GM19463 (cell line): ENCODE results near the gene PKD1.

ENCODE experiments used
- ATAC-seq: cut with Tn5 transposase; IDR thresholded peaks from one replicate; pipeline ENCODE4 v1.9.1; 2021; ENCODE audit warnings: mild to moderate bottlenecking, moderate library complexity; ENCODE audit not compliant: unreplicated experiment

The PKD1 gene

DNA sequence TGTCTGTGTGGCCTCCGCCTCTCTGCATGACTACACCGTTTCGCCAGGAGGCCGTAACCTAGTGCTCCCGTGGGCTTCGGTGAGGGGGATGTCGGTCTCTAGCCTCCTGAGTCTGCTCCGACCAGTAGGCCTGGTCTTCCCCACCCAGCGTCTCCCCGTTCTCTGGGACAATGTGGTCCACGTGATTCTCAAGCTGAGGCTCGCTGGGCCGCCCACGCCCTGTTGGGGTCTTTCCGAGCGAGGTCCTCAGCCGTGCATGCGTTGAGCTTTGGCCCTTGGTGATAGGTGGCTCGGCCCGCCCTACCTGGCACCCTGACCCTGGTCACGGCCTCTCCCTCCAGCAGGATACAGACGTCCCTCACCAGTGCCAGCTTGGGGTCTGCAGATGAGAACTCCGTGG is 57.0 kb downstream of the PKD1 start:
- no peak for ATAC-seq

DNA sequence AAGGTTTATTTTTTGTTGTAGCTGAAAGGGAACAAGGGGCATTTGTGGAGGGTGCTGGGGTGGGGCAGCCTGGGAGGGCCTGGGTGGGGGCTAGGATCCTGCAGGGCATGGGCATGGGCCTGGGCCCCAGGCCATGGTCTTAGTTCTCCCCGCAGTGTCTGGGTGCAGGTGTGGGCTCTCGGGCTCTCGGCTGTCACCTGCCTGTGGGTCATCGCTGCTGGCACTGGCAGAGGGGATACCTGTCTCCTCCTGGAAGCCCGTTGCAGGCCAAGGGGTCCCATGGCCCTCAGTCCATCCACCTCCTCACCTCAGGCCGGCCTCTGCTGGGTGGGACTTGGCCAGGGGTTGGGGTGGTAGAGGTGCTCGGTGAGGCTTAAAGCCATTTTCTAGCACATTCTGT is 57.6 kb downstream of the PKD1 start:
- ATAC-seq, result no peak

DNA sequence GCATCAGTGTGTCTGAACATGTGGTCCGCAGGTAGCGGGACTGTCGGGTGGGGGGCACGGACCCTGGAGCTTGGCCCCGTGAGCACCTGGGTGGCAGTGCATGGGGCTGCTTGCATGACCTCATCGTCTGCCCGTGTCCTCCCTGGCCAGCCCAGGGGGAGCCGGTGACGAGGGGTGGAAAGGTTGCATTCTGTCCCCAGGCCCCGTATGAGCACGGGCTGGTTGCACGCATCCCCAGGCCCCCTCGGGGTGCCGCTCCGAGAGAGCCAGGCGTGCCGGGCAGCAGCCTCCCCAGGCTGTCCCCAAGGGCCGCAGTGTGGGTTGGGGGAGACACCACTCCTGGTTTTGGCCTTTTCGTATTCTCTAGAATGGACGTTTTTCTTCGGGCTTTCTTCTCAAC is 58.0 kb downstream of the PKD1 start:
- no peak for ATAC-seq

GRCh38 chr16:2077016-2077415 is 58.7 kb downstream of the PKD1 start:
- no peak for ATAC-seq

DNA sequence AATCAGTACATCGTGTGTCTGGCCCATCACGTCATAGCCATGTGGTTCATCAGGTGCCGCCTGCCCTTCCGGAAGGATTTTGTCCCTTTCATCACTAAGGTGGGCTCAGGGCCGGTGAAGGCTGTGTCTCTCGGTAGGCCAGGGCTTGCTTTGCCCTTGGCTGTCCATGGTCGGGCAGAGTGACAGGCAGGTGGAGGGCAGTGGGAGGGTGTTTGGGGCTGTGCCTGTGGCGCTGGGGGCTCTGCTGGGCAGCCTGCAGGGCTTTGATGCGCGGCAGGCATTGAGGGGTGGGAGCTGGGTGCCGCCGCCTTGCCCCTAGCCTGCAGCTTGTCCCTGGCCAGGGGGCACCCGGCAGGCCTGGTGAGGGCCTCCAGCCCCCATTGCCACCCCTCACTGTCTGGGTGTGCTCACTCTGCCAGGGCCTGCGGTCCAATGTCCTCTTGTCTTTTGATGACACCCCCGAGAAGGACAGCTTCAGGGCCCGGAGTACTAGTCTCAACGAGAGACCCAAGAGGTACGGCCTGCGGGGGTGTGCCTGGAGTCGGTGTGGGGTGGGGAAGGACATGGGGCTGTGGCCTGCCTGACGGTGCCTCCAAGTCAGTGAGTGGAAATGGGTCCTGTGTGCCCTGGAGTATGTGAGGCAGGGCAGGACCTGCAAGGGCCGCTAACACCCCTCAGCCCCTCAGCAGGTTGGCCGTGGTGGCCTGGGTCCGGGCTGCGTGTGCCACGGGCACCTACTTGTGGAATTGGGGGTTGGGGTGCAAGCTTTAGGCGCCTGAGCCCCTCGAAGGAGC is 59.4 kb downstream of the PKD1 start:
- no peak for ATAC-seq

DNA sequence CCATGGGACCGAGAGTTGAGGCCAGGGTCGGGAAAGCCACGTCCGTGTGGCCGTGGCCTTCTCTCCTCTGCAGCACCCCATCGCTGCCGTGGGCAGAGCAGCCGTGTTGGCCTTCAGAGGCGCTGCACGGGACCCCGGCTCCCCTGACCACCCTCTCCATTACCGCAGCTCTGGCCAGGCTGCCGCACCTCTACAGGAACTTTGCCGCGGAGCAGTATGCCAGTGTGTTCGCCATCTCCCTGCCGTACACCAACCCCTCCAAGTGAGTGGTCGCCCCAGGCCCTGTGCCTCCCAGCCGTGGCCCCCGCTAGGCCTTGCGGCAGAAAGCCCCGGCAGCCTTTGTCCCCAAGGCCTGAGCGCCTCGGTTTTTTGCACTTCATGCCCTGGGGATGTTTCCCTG is 60.1 kb downstream of the PKD1 start:
- ATAC-seq, result no peak

DNA sequence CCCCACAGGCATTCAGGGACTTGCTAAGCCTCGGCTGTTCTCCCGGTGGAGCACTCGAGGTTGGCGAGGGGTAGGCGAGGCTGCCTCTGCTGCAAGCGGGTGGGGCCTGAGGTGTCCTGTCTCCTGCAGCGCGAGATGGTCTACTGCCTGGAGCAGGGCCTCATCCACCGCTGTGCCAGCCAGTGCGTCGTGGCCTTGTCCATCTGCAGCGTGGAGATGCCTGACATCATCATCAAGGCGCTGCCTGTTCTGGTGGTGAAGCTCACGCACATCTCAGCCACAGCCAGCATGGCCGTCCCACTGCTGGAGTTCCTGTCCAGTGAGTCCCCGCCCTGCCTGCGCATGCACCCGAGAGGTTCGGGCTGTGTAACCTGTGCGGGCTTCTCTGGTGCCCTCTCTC is 61.6 kb downstream of the PKD1 start:
- ATAC-seq, result no peak

DNA sequence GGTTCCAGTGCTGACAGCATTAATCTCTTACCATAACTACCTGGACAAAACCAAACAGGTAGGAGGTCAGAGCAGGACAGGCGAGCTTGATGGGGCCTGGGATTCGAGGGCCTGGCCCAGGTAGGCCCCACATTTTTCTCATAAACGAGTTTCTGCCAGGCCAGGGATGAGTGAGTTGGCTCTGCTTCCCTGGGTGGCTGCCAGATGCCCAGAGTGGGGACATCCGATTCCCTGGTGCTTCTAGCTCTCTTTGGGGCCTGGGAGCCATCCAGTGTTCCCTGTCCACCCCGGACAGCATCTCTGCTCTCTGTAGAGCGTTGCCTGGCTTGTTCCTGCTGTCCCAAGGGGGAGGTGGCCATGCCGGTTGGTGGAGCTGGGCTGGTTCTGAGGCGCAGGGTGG is 62.8 kb downstream of the PKD1 start:
- no peak for ATAC-seq

GRCh38 chr16:2071454-2072202 is 64.1 kb downstream of the PKD1 start:
- ATAC-seq, result no peak

DNA sequence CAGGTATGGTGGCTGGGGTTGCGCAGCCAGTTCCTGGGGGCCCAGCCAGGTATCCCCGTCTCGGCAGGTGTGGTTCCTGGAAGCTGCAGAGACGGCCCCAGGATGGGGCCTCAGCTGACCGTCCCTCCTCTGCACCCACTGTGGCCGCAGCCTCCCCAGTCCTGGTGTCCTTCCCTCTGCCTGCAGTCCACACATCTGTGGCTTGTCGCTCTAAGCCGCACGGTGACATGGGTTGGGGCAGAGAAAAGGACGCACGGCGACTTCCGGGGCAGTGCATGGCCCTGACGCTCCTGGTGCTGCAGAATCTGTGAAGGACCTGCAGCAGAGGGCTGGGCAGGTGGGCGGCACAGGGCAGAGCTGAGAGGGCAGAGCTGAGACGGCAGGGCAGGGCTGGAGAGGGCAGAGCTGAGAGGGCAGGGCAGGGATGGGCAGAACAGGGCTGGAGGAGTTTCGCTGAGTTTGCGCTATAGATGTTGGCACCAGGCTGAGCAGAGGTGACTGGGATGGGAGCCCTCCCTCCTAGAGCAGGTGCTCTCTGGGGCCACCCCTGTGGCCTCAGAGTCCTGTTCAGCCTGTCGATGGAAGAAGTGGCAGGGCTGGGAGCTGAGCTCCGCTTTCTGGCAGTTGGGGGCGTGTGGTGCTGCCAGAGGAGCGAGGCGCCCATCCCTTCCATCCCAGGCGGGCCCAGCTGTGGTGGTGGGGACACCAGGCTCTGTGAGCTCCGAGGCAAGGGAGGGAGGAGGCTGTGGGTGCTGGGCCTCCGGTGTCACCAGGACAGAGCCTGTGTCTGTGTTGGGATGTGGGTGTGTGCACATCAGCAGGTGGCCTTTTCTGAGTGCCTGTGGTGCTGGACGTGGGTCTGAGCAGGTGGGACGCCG is 64.9 kb downstream of the PKD1 start:
- no peak for ATAC-seq

GRCh38 chr16:2066139-2066538 is 69.6 kb downstream of the PKD1 start:
- ATAC-seq, result no peak

- ATAC-seq, result no peak
Measured at GRCh38 chr16:2064368-2064945, 71.2 kb downstream of the PKD1 start.

DNA sequence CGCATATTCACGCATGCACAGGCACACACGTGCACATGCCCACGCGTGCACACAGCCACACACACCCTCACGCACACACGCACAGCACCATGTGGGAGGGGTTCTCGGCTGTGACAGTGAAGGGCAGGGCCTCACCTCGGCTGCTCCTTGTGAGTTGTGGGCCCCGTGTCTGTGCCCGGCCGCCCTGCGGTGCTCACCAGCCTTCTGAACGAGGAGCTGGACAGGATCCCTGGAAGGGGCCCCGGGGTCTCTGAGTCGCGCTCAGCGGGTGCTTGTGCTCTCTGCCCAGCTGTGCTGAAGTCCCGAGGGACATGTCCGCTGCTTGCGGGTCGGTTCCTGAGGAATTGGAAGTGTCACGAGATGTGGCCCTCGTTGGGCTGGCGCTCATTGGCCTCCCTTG is 71.8 kb downstream of the PKD1 start:
- ATAC-seq, result no peak

DNA sequence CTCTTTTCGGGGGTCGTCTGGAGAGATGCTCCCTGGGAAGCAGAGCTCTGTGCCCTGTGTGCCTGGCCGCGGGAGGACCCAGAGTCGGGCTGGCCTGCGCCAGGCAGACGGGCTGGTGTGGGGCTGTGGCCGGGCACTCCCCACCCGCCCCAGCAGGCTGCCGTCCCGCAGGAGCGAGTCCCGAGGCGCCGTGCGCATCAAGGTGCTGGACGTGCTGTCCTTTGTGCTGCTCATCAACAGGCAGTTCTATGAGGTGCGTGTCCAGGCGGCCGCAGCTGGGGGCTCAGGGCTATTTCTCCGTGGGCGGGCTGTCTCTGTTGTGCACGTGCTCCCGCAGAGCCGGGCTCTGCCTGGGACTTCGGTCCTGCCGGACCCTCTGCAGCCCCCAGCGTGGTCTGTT is 72.9 kb downstream of the PKD1 start:
- ATAC-seq, result no peak

DNA sequence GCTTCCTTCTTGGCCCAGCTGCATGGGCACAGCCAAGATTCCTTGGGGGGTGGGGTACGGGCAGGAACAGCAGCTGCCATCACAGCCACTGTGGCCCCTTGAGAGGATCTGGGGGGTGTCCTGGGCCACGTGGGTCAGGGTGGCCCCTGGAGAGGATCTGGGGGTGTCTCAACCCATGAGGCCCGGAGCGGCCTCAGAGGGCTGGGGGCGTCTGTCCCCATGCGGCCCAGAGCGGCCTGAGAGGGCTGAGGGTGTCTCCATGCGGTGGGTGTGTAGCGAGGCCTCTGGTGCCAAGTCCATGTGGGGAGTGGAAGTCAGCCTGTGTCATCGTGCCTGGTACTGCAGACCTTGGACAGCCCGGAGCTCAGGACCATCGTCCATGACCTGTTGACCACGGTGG is 74.2 kb downstream of the PKD1 start:
- no peak for ATAC-seq

DNA sequence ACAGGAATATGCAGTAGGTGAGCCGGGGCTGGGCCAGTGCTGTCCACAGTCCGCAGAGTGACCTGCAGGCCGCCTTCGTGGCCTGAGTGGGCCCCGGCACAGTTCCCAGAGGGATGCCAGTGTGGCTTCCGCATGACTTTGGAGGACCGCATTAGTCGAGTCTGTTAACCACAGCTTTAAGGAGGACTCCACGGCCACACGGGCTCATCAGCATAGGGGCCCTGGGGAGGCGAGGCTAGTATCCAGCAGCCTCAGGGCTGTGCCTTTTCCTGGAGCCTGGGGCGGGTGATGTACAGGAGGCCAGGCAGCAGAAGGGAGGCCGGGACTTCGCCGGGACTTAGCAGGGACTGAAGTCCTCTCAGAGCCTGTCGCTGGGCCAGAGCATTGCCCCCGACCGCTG is 74.7 kb downstream of the PKD1 start:
- ATAC-seq, result no peak

- no peak for ATAC-seq
Measured at GRCh38 chr16:2060346-2060745, 75.4 kb downstream of the PKD1 start.

DNA sequence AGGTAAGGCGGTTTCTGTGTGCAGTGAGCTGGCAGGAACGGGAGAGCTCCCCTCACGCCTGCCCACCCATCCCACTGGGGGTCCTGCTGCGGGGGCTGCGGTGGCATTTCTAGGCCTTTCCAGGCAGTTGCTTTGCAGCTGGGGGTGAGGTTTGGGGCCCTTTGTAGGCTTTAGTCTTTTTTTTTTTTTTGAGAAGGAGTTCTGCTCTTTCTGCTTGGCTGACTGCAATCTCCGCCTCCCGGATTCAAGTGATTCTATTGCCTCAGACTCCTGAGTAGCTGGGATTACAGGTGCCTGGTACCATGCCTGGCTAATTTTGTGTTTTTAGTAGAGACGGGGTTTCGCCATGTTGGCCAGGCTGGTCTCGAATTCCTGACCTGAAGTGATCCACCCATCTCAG is 76.8 kb downstream of the PKD1 start:
- ATAC-seq, result no peak

DNA sequence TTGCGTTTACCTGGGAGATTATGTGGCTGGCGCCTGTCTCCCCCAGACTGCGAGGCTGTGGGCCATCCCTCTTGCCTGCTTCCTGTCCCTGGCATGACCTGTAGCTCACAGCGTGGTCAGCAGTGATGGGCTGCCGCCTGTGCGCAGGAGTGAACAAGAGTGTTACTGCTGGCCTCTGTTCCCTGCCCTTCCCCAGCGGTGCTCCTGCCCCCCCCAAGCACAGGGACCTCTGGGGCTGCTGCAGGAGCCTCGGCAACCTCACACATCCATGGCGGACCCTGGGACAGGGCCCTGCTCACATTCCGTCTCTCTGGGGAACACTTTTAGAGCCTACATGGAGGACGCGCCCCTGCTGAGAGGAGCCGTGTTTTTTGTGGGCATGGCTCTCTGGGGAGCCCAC is 77.3 kb downstream of the PKD1 start:
- no peak for ATAC-seq

- ATAC-seq, result no peak
Measured at GRCh38 chr16:2057438-2057837, 78.3 kb downstream of the PKD1 start.

DNA sequence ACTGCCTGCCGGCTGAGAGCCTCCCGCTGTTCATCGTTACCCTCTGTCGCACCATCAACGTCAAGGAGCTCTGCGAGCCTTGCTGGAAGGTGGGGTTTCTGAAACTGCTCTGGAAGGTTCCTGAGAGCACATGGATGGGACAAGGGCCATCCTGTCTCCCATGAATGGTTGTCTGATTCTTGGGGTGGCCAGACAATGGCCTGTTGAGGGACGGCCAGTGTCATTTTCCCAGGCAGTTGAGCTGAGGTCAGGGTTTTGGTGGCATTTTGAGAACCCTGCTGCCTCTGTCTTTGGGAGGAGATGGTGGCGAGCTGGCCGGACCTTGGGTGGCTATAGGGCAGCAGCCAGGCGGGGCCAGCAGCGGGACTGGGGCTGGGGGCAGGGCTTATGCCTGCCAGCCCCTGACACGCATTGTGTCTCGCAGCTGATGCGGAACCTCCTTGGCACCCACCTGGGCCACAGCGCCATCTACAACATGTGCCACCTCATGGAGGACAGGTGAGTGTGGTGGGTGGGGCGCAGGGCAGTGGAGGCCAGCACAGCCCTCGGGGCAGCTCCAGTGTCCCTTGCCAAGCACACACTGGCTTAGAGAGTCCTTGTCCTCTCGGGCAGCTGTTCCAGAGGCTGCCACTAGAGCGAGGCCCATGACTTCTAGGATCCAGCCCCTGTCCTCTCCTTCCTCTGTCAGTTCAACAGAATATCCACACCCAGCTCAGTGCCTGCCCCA is 78.9 kb downstream of the PKD1 start:
- ATAC-seq, result no peak
